Vagina (tissue), 2 donors: ENCODE data around the gene AKR7A3.

Source experiments
- CTCF ChIP-seq, 3 experiments: fragments of 450-650 bp in 2 of 3; fragments of 200-600 bp in 1 of 3; sonication (generic) in 1 of 3; IDR thresholded peaks; one replicate each; pipeline ENCODE4 v1.5.1; 2017 to 2019; ENCODE audit warnings: antibody characterized with exemption in 3 of 3, mild to moderate bottlenecking in 2 of 3, moderate library complexity in 2 of 3
- POLR2A ChIP-seq, 2 donors: fragments of 450-650 bp; IDR thresholded peaks; one replicate each; pipeline ENCODE4 v1.6.1; 2017; ENCODE audit warnings: antibody characterized with exemption in 2 of 2, mild to moderate bottlenecking in 2 of 2, moderate library complexity in 2 of 2
- POLR2AphosphoS5 ChIP-seq, 2 donors: sonication (generic); formaldehyde crosslinking; IDR thresholded peaks; one replicate each; pipeline ENCODE4 v1.9.0; 2017; ENCODE audit warnings: antibody characterized with exemption in 2 of 2, mild to moderate bottlenecking in 2 of 2, low read depth in 1 of 2; ENCODE audit not compliant: insufficient read depth in 1 of 2

GRCh38 chr1:19305880-19306279 is 17.3 kb upstream of the AKR7A3 start:
- TF ChIP-seq POLR2A (IDR thresholded peaks at IDR 0.05) (no peak), CTCF (IDR thresholded peaks at IDR 0.05) (no peak), POLR2AphosphoS5 (IDR thresholded peaks at IDR 0.05; ENCODE audit: insufficient read depth in 1 of 2, low read depth in 1 of 2) (no peak)
